IPS DF 19.7 (cell line): ENCODE measurements around the gene EFCAB8.

Source experiments
- DNase-seq: peaks from one replicate; pipeline ENCODE4 v3.0.0-alpha.2; 2013; ENCODE audit warnings: low read depth, low spot score

Gene EFCAB8

GRCh38 chr20:32985596-32985995 is 126.9 kb downstream of the EFCAB8 start:
- DNase-seq: no peak

- DNase-seq: no peak
Measured at GRCh38 chr20:32986331-32986966, 127.7 kb downstream of the EFCAB8 start.

- no peak for DNase-seq
Measured at GRCh38 chr20:32987044-32987825, 128.5 kb downstream of the EFCAB8 start.

GRCh38 chr20:32988008-32988407 is 129.3 kb downstream of the EFCAB8 start:
- DNase-seq: no peak

- DNase-seq: no peak
Measured at GRCh38 chr20:32989507-32990283, 131.0 kb downstream of the EFCAB8 start.

DNA sequence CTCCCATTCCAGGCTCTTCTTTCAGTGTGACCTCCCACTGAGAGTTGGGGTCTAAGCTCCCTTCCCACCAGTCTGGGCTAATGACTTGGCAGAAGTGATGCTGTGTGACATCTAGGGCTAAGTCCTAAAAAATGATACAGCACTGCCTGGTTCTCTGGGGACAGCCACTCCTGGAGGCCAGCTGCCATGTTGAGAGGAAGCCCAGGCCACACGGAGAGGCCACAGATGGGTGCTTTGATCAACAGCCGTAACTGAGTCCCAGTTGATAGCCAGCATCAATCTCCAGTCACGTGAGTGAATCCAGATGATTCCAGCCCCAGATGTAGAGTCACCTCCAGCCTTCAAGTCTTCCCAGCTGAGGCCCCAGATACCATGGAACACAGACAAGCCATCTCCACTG is 131.7 kb downstream of the EFCAB8 start:
- no peak for DNase-seq

- no peak for DNase-seq
Measured at GRCh38 chr20:32991383-32991782, 132.7 kb downstream of the EFCAB8 start.

GRCh38 chr20:32991792-32992641 is 133.3 kb downstream of the EFCAB8 start:
- DNase-seq: no peak

- no peak for DNase-seq
Measured at GRCh38 chr20:32993496-32994050, 134.8 kb downstream of the EFCAB8 start.

- DNase-seq: no peak
Measured at GRCh38 chr20:32995802-32996201, 137.1 kb downstream of the EFCAB8 start.

GRCh38 chr20:32997431-32997830 is 138.7 kb downstream of the EFCAB8 start:
- DNase-seq: no peak

- no peak for DNase-seq
Measured at GRCh38 chr20:32999603-33000250, 141.0 kb downstream of the EFCAB8 start.

GRCh38 chr20:33000802-33001466 is 142.2 kb downstream of the EFCAB8 start:
- DNase-seq: no peak

GRCh38 chr20:33002087-33002808 is 143.5 kb downstream of the EFCAB8 start:
- DNase-seq: no peak

GRCh38 chr20:33004141-33004751 is 145.5 kb downstream of the EFCAB8 start, which contains the start of gene SUN5:
Gene SUN5, minus strand, starts transcription at chr20:33004433. Its CDS starts 93 bp downstream, at chr20:33004340.
- no peak for DNase-seq

DNA sequence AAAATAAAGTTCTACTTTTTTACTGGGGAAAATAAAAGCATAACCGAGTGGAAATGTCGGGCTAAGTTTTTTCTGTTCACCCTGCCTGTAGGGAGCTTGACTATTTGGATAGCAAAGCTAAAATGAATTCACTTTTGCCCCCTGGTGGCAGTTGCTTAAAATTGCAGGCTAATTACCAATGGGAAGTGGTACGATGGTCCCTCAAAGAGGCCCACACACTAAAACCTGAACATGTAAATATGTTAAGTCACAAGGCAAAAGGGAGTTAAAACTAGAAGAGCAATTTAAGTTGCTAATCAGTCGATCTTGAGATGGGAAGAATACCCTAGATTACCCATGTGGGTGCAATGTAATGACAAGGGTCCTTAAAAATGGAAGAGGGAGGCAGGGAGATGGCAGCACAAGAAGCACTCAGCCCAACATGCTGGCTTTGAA is 146.4 kb downstream of the EFCAB8 start:
- DNase-seq: no peak

DNA sequence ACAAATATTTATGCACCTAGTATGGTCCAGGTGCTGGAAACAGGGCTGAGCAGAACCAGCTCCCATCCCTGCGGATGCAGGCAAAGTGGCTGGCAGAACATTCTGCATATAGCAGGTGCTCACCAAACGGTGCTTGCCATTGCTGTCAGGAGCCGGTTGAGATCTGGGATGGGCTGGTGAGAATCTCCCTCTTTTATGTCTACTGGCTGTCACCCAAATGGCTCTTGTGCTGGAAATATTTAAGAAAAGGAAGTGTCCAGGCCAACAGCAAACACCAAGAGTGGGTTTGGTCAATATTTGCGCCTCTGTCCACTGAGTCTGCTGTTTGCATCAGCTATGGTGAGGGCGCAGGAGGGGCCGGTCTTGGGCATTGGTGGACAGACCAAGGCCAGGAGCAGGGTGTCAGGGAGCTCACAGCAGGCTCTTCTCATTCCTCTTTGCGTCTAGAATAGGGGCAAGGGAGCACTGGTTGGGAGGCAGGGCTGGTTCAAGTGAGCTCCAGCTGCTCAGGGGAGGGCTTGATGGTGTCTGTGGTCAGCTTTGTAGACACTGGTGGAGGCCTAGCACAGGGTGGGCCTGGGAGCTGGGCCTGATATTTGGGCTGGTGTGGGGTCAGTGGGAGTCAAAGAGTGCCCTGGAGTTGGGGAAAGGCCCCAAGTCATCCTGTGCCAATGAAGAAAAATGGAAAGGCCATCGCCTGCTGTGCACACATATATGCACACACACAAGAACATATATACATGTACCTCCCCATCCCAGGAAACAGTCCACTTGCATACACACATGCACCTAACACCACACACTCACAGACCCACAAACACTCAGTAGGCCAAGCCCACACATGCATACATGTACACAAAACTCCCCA is 147.4 kb downstream of the EFCAB8 start:
- no peak for DNase-seq
